ENCODE data around the gene C6orf58.

- TF ChIP-seq CTCF (IDR thresholded peaks at IDR 0.05; ENCODE audit: poor library complexity, severe bottlenecking), result no peak
- TF ChIP-seq POLR2AphosphoS5 (IDR thresholded peaks at IDR 0.05), result no peak
- no peak for TF ChIP-seq EP300 (conservative IDR thresholded peaks at IDR 0.05; ENCODE audit: poor library complexity, severe bottlenecking)
- no peak for TF ChIP-seq REST (IDR thresholded peaks at IDR 0.05; ENCODE audit: borderline replicate concordance)
- TF ChIP-seq SMC3 (conservative IDR thresholded peaks at IDR 0.05; ENCODE audit: poor library complexity), result no peak
- no peak for TF ChIP-seq EZH2 (IDR thresholded peaks at IDR 0.05; ENCODE audit: borderline replicate concordance, insufficient read depth, low read length, poor library complexity, severe bottlenecking)
- TF ChIP-seq MXI1 (conservative IDR thresholded peaks at IDR 0.05; ENCODE audit: poor library complexity, severe bottlenecking), result no peak
Measured at GRCh38 chr6:127564761-127565160, 12.2 kb upstream of the C6orf58 start.
